Suprapubic skin (tissue), 4 donors: ENCODE data around the gene PRKAG2. TPM values are rescaled to one million over a fixed set of nuclear protein-coding genes. Genes with fewer than 3 reads are reported as not detected.

ENCODE experiments used
- DNase-seq, 2 donors: peaks; one replicate each; pipeline ENCODE4 v3.0.0-alpha.2; 2019; ENCODE audit warnings: low spot score in 2 of 2
- H3K27ac ChIP-seq: fragments of 200-600 bp; sonication (generic); one replicate; pipeline ENCODE4 v1.5.1; 2019
- H3K27me3 ChIP-seq: fragments of 200-600 bp; sonication (generic); one replicate; pipeline ENCODE4 v1.5.1; 2019
- H3K36me3 ChIP-seq: fragments of 200-600 bp; sonication (generic); one replicate; pipeline ENCODE4 v1.5.1; 2019
- H3K4me1 ChIP-seq: fragments of 200-600 bp; sonication (generic); one replicate; pipeline ENCODE4 v1.5.1; 2019
- H3K4me3 ChIP-seq: fragments of 200-600 bp; sonication (generic); one replicate; pipeline ENCODE4 v1.5.1; 2019; ENCODE audit warnings: mild to moderate bottlenecking
- H3K9me3 ChIP-seq: fragments of 200-600 bp; sonication (generic); one replicate; pipeline ENCODE4 v1.5.1; 2019
- CTCF ChIP-seq, 2 donors: fragments of 200-600 bp in 1 of 2; fragments of 450-650 bp in 1 of 2; sonication (generic) in 1 of 2; IDR thresholded peaks; one replicate each; pipeline ENCODE4 v1.5.1; 2016 to 2019; ENCODE audit warnings: antibody characterized with exemption in 2 of 2, mild to moderate bottlenecking in 1 of 2, moderate library complexity in 1 of 2
- EP300 ChIP-seq: sonication (generic); formaldehyde crosslinking; IDR thresholded peaks from one replicate; pipeline ENCODE4 v1.6.1; 2017; ENCODE audit warnings: antibody characterized with exemption
- POLR2A ChIP-seq, 2 donors: fragments of 450-650 bp; IDR thresholded peaks; one replicate each; pipeline ENCODE4 v1.6.1; 2017; ENCODE audit warnings: antibody characterized with exemption in 2 of 2, mild to moderate bottlenecking in 2 of 2, moderate library complexity in 2 of 2
- POLR2AphosphoS5 ChIP-seq, 3 donors: sonication (generic); formaldehyde crosslinking; IDR thresholded peaks; one replicate each; pipeline ENCODE4 v1.6.1; 2017; ENCODE audit warnings: antibody characterized with exemption in 3 of 3
- WGBS: methylation state at CpG from one replicate; pipeline ENCODE4 v1.1.5; 2018; 5-methylcytosine and 5-hydroxymethylcytosine counted together
- total RNA-seq, 4 donors: library from RNA; depleted of rRNA; stranded (reverse); fragments of >200 nt; gene quantifications; one replicate each; pipeline ENCODE4 v1.1.0, GENCODE V29; 2016

Gene PRKAG2
- total RNA-seq, 4 donors from 2014 or later, result 16.5 to 40.0 (median 17.3) TPM

- WGBS, result 0% methylated on average over 4 of the region's 111 CpGs
- peak in 1 of 2 donors; percentile 36 for TF ChIP-seq CTCF (IDR thresholded peaks at IDR 0.05)
- no peak for TF ChIP-seq EP300
- TF ChIP-seq POLR2AphosphoS5 (IDR thresholded peaks at IDR 0.05), result no peak
- TF ChIP-seq POLR2A (IDR thresholded peaks at IDR 0.05), result peak in 1 of 2 donors; percentile 24
- no peaks in the 10 kb centered on the region for H3K36me3 ChIP-seq
- no peaks in the 10 kb centered on the region for H3K27me3 ChIP-seq
- peak overlapping the region; percentile 80 for H3K4me3 ChIP-seq
- peak overlapping the region; percentile 91 for H3K27ac ChIP-seq
- peak in 1 of 2 donors; percentile 85 for DNase-seq
- H3K9me3 ChIP-seq, result no peaks in the 10 kb centered on the region
- peaks cover 16% of the 10 kb centered on the region for H3K4me1 ChIP-seq
These were observed 244.8 kb downstream of the PRKAG2 start for GRCh38 chr7:151631953-151632749.

GRCh38 chr7:151631570-151631952 lies 245.4 kb downstream of the PRKAG2 start:
- Histone ChIP-seq H3K4me1 (peaks cover 16% of the 10 kb centered on the region), H3K27me3 (no peaks in the 10 kb centered on the region), H3K9me3 (no peaks in the 10 kb centered on the region), H3K36me3 (no peaks in the 10 kb centered on the region), H3K4me3 (peak overlapping the region; percentile 80), H3K27ac (peak overlapping the region; percentile 91)
- 2% methylated on average over 9 of the region's 31 CpGs for WGBS
- no peak for DNase-seq
- TF ChIP-seq POLR2A (IDR thresholded peaks at IDR 0.05) (no peak), EP300 (no peak), POLR2AphosphoS5 (IDR thresholded peaks at IDR 0.05) (no peak), CTCF (IDR thresholded peaks at IDR 0.05) (no peak)

GRCh38 chr7:151630851-151631569 lies 245.9 kb downstream of the PRKAG2 start:
- Histone ChIP-seq H3K9me3 (no peaks in the 10 kb centered on the region), H3K27me3 (no peaks in the 10 kb centered on the region), H3K27ac (peak overlapping the region; percentile 91), H3K4me3 (peak overlapping the region; percentile 80), H3K4me1 (peaks cover 16% of the 10 kb centered on the region), H3K36me3 (no peaks in the 10 kb centered on the region)
- peak in 1 of 2 donors; percentile 3 for DNase-seq
- TF ChIP-seq EP300, result no peak
- no peak for TF ChIP-seq CTCF (IDR thresholded peaks at IDR 0.05)
- TF ChIP-seq POLR2A (IDR thresholded peaks at IDR 0.05), result no peak
- no peak for TF ChIP-seq POLR2AphosphoS5 (IDR thresholded peaks at IDR 0.05)
- 35% methylated on average over 17 of the region's 17 CpGs for WGBS

GRCh38 chr7:151630358-151630757 lies 246.6 kb downstream of the PRKAG2 start:
- no peak overlapping the region for H3K27ac ChIP-seq
- no peaks in the 10 kb centered on the region for H3K36me3 ChIP-seq
- TF ChIP-seq CTCF (IDR thresholded peaks at IDR 0.05), result no peak
- no peak for TF ChIP-seq EP300
- no peak for TF ChIP-seq POLR2AphosphoS5 (IDR thresholded peaks at IDR 0.05)
- TF ChIP-seq POLR2A (IDR thresholded peaks at IDR 0.05), result no peak
- H3K4me1 ChIP-seq, result peaks cover 16% of the 10 kb centered on the region
- 92% methylated on average over 5 of the region's 5 CpGs for WGBS
- no peak for DNase-seq
- no peaks in the 10 kb centered on the region for H3K9me3 ChIP-seq
- no peak overlapping the region for H3K4me3 ChIP-seq
- H3K27me3 ChIP-seq, result no peaks in the 10 kb centered on the region

GRCh38 chr7:151629713-151630272 lies 247.1 kb downstream of the PRKAG2 start:
- Histone ChIP-seq H3K27me3 (no peaks in the 10 kb centered on the region), H3K27ac (no peak overlapping the region), H3K36me3 (no peaks in the 10 kb centered on the region), H3K4me1 (peaks cover 16% of the 10 kb centered on the region), H3K9me3 (no peaks in the 10 kb centered on the region), H3K4me3 (no peak overlapping the region)
- DNase-seq, result no peak
- 93% methylated on average over 8 of the region's 8 CpGs for WGBS
- no peak for TF ChIP-seq CTCF (IDR thresholded peaks at IDR 0.05)
- TF ChIP-seq POLR2A (IDR thresholded peaks at IDR 0.05), result no peak
- no peak for TF ChIP-seq POLR2AphosphoS5 (IDR thresholded peaks at IDR 0.05)
